GM19324 (cell line): ENCODE data around the gene PHPT1.

Experiments used
- ATAC-seq: cut with Tn5 transposase; IDR thresholded peaks from one replicate; pipeline ENCODE4 v1.9.1; 2021; ENCODE audit warnings: mild to moderate bottlenecking, moderate library complexity; ENCODE audit not compliant: unreplicated experiment, low FRiP score

The PHPT1 gene

DNA sequence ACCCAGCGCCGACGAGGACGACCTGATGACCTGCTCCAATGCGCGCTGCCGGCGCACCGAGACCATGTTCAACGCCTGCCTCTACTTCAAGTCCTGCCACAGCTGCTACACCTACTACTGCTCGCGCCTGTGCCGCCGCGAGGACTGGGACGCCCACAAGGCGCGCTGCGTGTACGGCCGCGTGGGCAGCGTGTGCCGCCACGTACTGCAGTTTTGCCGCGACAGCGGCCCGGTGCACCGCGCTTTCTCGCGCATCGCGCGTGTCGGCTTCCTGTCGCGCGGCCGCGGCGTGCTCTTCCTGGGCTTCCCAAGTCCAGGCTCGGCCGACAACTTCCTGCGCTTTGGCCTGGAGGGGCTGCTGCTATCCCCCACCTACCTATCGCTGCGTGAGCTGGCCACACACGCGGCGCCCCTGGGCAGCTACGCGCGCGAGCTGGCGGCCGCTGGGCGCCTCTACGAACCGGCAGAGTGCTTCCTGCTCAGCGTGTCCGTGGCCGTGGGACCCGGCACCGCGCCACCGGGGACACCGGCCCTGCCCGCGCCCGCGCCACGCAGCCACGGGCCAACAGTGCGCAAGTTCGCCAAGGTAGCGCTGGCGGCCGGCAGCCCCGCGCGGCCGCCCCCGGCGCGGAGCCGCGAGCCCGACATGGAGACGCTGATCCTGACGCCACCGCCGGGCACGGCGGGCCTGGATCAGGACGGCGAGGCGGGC, 2.7 kb upstream of the PHPT1 start:
- ATAC-seq: no peak

DNA sequence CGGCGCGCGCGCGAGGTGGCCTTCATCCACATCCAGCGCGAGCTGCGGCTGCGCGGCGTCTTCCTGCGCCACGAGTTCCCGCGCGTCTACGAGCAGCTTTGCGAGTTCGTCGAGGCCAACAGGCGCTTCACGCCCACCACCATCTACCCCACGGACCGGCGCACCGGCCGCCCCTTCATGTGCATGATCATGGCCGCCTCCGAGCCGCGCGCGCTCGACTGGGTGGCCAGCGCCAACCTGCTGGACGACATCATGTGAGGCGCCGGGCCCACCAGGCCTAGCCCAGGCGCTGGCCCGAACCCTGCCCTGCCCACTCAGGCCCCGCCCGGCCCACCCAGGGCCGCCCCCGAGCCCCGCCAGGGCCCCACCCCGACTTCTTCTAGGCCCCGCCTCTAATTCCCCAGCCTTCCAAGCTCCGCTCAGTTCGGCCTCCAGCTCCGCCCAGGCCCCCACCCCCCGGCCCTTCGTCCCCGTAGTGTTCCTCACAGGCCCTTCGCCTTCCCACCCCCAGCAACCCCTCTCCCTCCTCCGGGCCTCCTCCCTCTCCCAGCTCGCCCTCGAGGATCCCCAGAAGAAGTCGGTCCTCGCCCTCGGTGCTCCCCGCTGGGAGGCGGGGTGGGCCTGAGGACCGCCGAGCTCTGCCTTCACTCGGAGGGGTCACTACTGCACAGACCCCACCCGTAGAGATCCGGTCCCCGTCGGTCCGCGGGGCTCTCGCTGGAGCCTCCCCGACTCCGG, 2.0 kb upstream of the PHPT1 start:
- no peak for ATAC-seq

DNA sequence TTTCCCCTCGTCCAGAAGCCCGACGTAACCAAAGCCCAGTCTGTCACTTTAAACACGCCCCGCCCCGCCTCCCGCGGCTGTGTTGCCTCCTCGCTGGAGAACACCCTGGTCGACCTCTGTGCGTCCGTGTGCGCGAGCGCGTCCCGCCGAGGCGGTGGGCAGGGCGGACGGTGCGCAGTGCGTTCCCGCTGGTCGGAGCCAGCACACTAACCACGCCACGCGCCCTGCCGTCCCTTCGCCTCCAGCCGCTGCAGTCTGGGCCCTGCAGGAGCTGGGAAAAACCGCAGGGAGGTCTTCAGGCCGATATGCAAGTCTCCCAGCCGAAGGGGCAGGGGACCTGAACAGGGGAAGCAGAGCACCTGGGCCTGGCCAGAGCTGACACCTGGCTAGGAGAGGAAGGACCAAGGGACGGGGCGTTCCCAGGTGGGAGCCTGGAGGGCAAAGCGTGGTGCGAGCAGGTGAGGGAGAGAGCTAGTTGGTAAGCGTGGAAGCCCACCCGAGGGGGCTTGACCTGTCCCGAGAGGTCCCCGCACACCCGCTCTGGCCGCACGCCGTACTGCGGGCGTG, 1.3 kb upstream of the PHPT1 start:
- ATAC-seq: no peak

DNA sequence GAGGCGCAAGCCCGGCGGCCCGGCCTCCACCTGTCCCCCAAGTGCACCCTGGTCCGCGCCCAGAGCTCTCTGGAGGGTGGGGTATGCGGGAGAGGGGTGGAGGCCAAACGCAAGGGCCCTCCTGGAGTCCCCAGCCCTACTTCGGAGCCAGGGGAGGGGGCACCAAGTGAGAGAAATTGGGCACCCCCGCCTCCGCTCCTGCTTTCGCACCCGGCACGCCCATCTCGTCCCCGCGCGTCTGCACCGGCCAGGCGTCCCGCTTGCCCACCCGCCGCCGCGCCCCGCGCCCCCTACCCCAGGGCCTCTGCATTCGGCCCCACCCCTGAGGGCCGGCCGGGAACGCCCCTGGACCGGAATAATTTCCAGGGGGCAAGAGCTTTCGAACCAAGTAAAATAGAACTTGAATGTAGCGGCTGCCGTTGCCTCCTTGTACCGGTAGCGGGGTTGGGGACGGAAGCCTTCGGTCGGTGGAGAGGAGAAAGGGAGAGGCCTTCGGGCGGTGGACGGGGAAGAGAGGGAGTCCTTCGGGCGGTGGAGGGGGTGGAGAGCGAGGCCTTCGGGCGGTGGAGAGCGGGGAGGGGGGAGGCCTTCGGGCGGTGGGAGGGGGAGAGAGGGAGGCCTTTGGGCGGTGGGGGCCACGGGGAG, 694 bp upstream of the PHPT1 start:
- no peak for ATAC-seq

DNA sequence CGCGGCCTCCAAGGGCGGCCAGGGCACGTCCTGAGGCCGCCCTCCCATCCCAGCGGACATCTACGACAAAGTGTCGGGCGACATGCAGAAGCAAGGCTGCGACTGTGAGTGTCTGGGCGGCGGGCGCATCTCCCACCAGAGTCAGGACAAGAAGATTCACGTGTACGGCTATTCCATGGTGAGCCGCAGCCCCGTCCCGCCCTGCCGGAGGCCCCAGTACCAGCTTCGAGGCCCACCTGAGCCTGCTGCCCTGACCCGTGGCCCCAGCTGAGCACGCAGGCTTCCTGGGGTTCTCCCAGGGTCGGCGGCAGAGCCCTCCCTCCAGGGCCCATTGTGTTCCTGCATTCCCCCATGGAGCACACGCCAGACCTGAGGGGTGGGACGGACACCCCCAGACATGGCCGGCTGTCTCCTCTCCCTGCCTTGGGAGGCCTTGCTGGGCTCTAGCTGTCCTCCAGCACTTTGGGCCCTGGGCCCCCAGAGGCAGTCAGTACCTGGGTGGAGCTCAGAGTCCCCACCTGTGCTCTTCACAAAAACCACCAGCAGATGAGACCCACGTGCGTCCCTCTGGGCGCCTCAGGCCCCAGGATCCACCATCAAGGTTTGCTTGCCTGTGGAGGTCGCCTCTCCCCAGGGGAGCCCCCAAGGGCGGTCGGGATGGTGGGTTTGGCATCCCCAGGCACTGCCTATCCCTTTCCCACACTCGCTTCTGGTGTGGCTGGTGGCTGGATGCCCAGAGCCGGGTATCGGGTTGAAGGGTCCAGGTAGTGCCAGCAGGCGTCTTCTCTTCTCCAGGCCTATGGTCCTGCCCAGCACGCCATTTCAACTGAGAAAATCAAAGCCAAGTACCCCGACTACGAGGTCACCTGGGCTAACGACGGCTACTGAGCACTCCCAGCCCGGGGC, 1.0 kb downstream of the PHPT1 start:
- no peak for ATAC-seq

DNA sequence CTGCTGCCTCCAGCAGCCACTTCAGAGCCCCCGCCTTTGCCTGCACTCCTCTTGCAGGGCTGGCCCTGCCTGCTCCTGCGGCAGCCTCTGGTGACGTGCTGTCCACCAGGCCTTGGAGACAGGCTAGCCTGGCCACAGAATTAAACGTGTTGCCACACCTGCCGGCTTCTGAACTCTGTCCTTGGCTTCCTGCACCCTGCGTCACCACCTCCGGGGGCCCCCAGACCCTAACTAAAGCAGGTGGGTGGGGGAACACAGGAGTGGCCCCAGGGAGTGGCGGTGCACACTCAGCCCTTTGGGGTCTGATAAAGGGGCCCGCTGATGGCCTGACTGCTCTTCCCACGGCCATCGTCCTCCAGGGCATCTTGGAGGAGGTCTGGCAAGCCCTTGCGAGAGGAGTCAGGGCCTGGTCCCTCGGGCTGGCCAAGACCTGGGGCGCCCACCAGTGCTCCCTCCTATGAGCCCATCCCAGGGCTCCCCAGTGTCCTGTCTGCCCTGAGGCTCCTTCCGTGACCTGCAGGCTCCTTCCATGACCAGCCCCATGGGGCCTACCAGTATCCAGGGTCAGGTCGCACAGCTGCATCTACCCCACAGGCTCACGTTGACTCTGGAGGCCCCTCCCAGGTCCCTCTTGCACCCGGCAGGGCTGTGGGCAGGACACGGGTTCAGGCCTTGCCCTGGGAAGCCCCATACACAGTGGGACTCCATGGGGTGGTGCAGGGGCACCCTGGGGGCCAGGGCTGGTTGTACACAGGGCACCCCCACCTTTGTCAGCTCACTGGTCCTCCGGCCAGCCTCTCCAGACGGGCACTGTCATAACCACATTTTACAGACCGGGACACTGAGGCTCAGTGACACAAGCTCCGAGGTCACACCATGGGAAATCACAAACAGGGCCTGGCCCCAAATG, 1.9 kb downstream of the PHPT1 start:
- ATAC-seq: no peak

DNA sequence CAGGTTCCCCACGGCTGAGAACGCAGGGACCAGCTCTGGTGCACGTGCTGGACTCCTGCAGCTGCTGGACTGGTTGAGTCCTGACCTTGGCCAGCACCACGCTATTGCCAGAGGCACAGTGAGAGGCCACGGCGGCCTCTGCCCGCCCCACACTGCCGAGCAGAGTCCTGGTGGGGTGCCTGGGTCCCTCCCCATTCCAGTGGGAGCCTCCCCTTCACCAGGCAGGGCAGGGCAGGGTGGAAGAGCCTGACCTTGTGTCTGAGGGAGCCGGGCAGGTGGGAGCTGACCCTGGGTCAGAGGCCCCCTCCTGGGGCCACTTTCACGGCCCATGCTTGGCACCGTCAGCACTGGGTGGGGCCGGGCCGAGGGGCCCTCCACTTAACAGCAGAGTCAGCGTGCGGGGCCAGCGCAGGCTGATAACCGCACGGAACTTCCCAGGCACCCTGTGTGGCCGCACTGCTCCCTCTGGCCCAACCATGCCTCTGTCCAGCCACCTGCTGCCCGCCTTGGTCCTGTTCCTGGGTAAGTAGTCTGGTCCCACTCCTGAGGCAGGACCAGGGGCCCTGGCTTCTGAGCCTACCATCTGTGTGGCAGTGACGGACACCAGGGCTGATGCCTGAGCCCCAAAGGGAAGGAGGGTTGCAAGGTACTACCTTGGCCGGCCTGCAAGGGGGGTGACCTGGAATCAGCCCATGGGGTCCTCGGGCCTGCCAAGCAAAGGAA, 2.9 kb downstream of the PHPT1 start, which contains the start of gene MAMDC4:
Gene MAMDC4 (plus strand): TSS at position 406 of the 723 bp plus-strand sequence. CDS start 71 bp downstream, at position 477.
- no peak for ATAC-seq

DNA sequence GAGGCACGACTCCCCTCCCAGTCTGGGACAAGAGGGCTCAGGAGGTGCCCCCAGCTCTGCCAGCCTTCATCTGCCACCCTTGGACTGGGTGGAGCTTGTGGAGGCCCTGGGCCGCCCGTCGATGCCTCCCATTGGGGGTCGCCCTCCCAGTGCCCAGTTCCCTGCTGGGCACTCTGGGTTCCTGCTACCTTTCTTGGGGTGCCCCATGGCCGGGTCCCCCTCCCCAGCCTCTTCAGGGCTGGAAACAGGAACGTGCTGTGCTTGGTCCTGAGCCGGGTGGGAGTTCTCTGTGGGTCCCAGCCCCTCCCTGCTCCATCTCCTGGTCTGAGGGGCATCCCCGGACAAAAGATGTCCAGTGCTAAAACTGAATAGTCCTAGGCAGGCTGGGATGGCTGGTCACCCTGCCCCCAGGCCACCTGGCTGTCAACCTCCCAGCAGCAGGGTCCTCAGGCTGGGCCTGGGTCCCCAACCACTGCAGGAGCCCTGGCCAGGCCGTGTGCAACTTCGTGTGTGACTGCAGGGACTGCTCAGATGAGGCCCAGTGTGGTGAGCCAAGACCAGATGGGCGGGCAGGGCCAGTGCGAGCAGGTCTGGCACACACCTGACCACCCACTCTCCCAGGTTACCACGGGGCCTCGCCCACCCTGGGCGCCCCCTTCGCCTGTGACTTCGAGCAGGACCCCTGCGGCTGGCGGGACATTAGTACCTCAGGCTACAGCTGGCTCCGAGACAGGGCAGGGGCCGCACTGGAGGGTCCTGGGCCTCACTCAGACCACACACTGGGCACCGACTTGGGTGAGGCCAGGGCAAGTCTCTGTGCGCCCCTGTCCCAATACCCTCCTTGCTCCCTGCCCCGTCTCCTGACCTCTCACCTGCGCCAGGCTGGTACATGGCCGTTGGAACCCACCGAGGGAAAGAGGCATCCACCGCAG, 3.7 kb downstream of the PHPT1 start:
- ATAC-seq: no peak

DNA sequence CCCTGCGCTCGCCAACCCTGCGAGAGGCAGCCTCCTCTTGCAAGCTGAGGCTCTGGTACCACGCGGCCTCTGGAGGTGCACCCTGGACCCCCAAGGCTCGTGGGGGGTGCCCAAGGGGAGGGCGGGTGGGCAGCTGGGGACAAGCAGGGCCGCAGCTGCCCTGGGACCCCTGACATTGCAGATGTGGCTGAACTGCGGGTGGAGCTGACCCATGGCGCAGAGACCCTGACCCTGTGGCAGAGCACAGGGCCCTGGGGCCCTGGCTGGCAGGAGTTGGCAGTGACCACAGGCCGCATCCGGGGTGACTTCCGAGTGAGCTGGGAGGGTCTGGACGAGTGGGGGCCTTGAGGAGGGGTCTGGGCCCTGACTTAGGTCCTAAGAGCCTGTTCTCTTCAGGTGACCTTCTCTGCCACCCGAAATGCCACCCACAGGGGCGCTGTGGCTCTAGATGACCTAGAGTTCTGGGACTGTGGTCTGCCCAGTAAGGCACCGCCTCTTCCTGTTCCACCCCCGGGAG, 4.4 kb downstream of the PHPT1 start:
- no peak for ATAC-seq

DNA sequence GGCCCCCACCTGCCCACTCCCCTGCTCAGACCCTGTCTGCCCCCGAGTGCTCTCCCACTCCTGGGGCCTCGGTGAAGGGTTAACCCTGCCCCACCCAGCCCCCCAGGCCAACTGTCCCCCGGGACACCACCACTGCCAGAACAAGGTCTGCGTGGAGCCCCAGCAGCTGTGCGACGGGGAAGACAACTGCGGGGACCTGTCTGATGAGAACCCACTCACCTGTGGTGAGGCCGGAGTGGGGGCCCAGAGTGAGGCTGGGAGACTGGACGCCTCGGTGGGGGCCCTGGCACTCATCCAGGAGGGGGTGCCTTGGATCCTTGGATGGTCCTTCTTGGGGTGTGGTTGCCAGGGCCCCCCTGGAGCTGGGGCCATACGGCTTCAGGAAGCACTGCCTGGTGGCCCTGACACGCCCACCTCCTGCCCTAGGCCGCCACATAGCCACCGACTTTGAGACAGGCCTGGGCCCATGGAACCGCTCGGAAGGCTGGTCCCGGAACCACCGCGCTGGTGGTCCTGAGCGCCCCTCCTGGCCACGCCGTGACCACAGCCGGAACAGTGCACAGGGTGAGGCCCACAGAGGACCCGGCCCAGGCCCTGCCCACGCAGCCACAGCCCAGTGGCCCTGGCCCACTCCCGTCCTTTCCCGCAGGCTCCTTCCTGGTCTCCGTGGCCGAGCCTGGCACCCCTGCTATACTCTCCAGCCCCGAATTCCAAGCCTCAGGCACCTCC, 5.1 kb downstream of the PHPT1 start:
- no peak for ATAC-seq

DNA sequence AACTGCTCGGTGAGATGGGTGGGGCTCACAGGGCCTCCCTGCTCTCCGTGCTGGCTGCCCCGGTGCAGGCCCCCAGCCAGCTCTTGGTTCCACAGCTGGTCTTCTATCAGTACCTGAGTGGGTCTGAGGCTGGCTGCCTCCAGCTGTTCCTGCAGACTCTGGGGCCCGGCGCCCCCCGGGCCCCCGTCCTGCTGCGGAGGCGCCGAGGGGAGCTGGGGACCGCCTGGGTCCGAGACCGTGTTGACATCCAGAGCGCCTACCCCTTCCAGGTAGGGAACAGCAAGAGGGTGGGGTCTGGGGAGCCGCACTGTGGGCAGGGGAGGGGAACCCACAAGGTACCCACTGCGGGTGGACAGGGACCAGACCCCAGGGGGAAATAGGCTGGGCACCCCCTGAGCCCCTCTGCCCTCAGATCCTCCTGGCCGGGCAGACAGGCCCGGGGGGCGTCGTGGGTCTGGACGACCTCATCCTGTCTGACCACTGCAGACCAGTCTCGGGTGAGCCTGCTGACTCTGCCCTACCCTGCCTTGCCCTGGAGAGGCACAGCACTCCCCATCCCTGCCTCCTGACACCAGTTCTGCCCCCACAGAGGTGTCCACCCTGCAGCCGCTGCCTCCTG, 5.7 kb downstream of the PHPT1 start:
- no peak for ATAC-seq

DNA sequence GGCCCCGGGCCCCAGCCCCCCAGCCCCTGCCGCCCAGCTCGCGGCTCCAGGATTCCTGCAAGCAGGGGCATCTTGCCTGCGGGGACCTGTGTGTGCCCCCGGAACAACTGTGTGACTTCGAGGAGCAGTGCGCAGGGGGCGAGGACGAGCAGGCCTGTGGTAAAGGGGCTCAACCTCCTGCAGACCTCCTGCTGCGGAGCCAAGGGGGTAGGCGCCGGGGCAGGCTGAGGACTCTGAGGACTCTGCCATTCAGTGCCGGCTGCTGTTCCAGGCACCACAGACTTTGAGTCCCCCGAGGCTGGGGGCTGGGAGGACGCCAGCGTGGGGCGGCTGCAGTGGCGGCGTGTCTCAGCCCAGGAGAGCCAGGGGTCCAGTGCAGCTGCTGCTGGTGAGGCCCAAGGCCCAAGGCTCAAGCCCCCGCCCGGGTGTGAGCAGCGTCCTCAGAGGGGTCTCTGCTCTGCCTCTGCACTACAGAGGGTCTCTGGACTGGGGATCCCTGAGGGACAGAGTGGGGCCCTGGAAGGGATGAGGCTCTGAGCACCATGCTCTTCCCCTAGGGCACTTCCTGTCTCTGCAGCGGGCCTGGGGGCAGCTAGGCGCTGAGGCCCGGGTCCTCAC, 6.4 kb downstream of the PHPT1 start:
- ATAC-seq: no peak

DNA sequence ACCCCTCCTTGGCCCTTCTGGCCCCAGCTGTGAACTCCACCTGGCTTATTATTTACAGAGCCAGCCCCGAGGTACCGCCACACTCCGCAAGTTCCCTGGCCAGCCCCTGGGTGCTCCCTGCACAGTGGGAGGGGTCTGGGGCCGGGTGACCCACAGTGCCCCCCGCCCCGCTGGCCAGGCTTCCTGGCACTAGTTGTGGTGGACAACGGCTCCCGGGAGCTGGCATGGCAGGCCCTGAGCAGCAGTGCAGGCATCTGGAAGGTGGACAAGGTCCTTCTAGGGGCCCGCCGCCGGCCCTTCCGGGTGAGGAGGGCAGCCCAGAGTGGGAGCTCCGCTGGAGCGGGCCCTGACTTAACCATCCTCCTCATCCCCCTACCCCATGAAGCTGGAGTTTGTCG, 6.9 kb downstream of the PHPT1 start:
- no peak for ATAC-seq

DNA sequence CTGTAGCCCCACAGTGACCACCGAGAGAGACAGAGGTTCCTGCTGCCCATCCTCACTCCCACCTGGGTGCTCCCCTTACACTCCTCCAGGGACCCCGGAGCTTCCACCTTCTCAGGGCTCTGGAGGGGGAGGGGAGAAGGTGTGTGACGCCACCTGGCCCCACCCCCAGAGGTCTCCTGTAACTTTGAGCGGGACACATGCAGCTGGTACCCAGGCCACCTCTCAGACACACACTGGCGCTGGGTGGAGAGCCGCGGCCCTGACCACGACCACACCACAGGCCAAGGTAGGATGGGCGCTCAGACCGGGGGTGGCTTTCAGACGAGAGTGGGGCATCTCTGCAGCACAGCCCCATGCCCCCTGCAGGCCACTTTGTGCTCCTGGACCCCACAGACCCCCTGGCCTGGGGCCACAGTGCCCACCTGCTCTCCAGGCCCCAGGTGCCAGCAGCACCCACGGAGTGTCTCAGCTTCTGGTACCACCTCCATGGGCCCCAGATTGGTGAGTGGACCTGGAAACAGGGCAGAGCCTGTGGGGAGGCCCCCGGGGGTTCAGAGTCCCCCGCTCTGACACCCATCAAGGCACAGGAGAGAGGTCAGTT, 7.4 kb downstream of the PHPT1 start:
- no peak for ATAC-seq

DNA sequence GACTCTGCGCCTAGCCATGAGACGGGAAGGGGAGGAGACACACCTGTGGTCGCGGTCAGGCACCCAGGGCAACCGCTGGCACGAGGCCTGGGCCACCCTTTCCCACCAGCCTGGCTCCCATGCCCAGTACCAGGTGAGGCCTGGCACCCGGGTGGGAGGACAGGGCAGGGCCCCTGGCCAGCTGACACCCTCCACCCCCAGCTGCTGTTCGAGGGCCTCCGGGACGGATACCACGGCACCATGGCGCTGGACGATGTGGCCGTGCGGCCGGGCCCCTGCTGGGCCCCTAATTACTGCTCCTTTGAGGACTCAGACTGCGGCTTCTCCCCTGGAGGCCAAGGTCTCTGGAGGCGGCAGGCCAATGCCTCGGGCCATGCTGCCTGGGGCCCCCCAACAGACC, 8.0 kb downstream of the PHPT1 start:
- no peak for ATAC-seq
